HG02970 (cell line): Measurements from ENCODE around the gene RAB35.

Experiments used
- ATAC-seq: cut with Tn5 transposase; IDR thresholded peaks from one replicate; pipeline ENCODE4 v1.9.1; 2021; ENCODE audit warnings: mild to moderate bottlenecking, moderate library complexity, moderate number of reproducible peaks; ENCODE audit not compliant: unreplicated experiment, low FRiP score

The RAB35 gene

GRCh38 chr12:120116441-120116791 is at the start of gene RAB35:
Gene RAB35, minus strand, starts transcription at chr12:120116753. Its CDS starts 103 bp downstream, at chr12:120116650.
- ATAC-seq, result no peak

DNA sequence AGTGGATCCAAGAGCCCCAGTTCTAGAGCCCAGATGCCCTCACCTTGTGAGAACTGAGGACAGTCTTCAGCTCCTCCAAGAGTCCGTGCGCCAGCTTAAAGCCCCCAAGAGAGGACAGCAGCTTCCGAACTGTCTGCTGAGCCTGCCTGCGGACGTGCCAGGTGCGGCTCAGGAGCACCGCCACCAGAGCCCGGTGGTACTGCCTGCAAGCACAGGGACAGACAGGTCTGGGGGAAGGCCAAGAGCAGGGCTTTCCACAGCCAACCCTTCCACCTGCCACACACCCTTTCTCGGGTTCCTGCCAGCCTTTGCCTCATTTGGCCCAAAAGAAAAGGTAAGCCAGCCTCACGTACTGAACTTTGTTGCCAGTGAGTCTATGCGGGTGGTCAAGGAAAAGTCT is 47.7 kb upstream of the RAB35 start:
- no peak for ATAC-seq

GRCh38 chr12:120162763-120163162 is 46.2 kb upstream of the RAB35 start:
- ATAC-seq, result no peak

DNA sequence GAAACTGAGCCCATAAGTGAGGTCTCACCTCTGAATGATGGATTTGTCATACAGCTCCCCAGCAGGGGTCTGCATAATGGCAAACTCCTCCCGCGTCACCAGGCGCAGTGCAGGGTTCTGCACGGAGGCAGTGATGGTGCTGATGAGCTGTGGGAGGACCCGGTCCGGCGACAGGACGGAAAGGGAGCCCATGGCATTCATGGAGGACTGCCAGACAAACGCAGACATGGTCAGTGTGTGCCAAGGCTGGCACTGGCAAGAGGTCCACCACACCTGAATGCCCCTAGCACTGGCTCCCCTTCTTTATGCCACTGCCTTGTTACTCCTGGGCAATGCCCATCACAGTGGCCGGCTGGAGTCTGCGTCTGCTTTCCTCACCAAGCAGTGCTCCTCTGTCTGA is 45.3 kb upstream of the RAB35 start:
- ATAC-seq, result no peak

DNA sequence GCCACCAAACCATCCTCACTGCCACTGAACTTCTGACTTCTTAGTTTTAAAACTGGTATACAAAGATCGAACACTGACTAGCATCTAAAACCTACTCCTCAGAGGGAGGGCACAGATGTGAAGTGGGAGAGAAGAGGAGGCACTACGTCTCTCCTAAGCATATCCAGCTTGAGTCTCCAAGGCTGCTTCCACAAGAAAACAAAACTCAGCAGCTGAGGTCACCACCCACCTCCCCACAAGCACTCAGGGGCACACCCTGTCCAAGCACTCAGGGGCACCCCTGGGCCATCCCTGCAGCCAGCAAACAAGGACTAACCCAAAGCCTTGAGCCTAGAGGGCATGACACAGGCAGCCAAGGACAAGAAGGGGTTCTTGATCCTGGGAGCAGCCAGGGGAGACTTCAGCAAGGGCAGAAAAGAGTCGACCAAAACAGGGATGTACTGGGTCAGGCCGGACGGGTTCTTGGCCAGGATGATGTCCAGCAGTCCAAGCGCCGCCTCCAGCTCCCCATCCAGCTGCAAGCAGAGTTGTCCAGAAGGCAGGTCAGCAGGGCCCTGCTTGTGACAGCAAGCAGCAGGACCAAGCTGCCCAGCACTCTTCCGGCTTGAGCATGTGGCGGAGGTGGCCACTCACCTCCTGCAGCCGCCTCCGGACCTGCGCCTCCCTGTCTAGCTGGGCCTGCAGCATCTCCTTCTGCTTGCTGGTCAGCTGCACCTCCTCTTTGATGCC is 43.1 kb upstream of the RAB35 start:
- no peak for ATAC-seq

DNA sequence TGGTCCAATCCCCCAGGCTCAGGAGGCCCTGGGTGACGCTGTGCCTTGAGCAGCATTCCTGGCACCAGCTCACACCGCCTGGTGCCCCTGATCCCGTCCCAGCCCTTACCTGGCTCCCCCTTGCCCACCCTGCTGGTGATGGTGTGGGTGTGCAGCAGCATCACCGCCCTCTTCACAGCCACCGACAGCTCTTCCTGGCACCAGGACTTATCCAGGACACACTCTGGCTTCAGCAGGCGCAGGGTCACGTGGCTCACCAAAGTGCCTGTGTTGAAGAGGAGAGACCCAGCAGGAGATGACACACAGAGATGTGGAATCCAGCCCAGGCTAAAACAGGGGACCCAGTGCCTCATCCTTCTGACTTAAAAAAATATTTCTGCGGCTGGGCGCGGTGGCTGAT is 41.8 kb upstream of the RAB35 start:
- no peak for ATAC-seq

GRCh38 chr12:120157678-120158077 is 41.1 kb upstream of the RAB35 start:
- ATAC-seq, result no peak

DNA sequence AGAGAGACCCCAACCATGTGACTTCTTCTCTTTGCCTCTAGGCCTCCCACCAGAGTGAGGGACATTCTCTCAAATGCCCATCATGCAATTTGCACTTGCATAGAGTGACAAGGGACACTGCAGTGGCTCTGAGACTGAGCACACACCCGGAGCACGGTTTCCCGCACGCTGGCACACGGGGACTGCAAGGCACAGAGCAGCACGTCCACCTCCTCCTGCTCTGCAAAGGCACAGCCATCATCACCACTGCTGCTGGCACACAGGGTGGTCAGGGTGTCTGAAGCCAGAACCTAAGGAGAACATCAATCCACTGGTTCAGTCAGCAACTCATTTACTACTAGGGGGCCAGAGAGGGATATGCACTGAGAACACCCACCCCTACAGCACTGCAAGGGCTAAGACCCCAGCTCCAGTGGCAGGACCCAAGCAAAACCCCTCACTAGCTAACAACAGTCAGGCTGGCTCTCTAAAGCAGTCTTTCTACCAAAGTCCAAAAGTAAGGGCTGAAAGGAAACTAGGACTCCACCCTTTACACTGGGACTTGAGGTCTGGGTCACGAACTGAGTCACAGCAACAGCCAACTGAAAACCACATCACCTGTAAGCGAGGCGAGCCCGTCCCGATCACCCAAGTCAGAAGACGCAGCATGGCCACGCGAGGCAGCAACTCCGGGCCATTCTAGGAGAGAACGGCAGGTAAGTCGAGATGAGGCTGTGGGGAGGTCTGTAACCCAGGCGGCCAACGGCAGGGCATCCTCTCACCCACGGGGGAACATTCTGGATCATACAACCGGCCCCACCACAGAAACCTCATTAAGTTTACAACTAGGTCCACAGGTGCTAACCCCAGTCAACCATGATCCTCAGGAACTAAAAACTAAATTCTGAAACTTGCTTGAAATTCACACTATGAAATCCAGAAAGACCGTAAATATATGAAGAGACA is 40.0 kb upstream of the RAB35 start:
- no peak for ATAC-seq

DNA sequence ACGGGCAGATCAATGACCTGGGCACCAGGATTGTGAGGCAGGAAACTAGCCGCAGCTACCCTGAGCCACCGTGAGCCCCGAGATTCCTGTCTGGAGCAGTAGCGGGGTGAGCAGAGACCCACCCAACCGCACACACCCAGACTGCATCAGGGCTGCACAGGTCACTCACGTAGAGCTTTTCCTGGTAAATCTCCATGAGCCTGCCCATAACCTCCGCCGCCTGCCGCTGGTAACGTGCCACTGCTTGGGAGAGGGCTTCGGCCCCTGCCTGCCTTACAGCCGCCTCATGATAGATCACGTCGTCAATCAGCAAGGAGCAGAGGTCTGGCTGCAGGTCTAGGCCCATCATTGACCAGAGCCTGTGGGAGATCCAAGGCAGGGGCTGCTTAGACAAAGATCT is 38.5 kb upstream of the RAB35 start:
- no peak for ATAC-seq

DNA sequence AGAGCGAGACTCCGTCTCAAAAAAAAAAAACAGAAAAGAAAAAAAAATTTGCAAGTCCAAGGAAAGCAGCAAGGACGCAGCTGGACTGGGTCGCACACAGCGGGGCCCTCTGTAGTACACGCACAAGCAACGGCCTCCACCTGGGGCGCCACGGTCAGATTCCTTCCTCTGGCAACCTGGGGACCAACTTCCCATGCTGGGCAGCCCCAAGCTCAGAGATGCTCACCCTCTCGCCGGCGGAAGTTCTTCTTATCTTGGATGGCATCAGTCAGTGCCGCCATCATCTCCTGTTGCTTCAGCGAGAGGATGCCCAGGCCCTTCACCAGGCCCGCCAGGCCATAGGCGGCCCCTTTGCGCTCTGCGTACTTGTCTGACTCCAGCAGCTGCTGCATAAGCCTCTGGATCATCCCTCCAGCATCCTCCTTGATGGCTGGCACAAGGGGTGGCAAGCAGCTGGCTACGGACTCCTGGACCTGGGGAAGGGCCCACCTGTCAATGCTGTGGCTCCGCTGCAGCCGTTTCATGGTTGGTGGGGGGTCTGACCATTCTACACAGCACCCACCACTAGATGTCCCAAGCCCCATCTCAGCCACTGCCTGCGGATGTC is 34.5 kb upstream of the RAB35 start:
- no peak for ATAC-seq

DNA sequence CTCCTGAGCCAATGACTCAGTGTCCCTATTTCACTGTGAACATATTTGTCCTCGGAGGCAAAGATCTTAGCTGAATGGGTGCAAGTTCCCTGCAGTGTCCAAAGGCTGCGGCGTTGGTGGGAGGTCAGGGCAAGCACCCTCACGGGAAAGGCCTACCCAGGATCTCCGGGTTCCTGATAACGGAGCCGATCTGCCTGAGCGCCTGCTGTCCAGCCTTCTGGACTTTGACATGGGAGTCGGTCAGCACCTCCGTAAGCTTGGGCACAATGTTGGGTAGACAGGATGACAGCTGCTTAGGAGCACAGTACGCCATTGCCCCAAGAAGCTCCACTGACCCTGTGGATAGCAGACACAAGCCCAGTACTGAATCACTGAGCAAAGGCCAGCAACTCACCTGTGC is 31.5 kb upstream of the RAB35 start:
- no peak for ATAC-seq

DNA sequence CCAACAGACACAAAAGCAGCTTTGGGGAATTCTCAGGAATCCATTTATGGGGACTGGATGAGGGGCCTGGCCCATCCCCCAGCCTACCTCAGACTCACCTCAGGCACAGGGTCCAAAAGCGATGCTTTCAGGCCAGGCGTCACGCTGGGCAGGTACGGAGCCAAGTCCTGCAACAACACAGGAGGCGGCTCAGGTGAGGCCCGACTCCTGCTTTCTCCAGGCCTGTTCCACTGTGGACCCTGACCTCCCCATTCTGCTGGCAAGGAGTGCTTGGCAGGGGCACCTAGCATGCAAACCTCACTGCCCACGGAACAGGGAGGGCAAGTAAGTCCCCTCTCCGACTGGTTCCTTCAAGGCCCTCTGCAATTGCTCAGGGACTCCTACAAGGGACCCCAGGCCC is 28.6 kb upstream of the RAB35 start:
- ATAC-seq, result no peak

DNA sequence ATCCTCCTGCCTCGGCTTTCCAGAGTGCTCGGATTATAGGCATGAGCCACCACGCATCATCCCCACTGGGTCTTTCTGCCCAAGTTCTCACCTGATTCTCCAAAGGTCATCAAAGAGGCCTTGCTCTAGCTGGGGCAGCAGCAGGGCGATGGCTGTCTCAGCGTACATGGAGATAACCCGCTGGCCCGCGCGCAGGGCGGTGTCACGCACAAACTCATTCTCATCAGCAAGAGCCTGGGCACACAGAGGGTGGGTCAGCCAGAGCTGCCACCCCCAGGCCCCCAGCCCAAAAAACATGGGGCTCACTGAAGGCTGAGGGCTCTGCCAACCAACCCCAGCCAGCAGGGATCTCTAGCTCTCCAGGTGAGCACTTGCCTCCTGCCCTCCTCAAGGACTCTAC is 27.7 kb upstream of the RAB35 start:
- no peak for ATAC-seq

DNA sequence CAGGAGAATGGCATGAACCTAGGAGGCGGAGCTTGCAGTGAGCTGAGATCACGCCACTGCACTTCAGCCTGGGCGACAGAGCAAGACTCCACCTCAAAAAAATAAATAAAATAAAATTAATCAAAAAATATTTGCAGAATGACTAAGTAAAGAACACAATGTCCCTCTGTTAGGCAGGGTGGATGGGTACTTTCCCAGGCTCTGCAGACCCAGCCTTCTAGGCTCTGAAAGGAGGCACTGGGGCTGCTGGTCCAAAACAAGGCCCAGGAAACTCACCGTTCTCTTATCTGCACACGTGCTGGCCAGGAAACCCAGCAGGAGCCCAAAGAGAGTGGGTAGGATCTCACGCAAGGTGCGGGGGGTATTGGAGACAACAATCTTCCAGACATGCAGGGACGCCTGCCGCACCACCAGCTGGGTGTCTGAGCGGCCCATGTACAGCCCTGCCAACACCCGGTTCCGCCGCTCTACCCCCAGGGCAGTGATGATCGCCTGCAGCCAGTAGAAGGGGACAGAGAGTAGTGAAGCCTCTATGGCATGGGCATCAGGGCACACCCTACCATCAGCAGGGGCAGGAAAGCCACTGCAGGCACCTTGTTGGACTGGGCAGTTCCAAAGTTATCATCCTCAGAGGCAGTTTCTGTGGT is 25.8 kb upstream of the RAB35 start:
- no peak for ATAC-seq

DNA sequence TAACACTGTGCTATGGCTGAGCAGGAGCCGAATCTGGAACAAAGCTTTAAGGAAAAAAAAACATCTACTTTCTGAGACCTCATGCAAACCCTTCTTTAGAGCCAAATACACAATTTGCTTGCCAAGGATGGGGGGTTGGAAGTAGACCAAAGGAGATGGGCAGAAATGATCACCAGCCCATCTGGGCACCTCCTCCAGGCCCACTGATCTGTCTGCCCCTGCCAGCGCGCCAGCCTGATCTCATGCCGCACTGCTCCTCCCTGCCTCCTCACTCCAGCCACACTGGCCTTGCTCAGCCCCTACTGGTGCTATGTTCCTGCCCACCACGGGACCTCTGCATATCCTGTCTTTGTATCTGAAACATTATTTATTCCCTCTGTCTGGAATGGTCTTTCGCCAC is 24.8 kb upstream of the RAB35 start:
- ATAC-seq, result no peak

DNA sequence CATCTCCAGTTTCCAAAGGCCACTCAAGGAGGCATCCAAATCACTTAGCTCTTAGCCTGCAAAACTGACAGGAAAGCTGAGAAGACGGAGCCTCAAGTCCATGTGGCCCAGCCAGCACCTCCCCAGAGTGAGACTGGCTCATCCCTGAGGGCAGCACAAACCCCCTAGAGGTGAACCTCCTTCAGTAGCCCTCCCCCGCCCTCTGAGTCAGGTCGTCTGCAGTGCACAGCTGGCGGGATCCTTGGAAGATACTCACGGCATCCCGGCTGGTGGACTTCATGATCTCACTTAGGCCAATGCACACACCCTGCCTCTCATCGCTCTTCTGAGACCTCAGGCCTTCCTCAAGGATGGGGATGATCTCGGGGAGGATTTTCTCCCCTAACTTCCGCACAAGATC is 24.1 kb upstream of the RAB35 start:
- ATAC-seq, result no peak

GRCh38 chr12:120139958-120140357 is 23.4 kb upstream of the RAB35 start:
- no peak for ATAC-seq

DNA sequence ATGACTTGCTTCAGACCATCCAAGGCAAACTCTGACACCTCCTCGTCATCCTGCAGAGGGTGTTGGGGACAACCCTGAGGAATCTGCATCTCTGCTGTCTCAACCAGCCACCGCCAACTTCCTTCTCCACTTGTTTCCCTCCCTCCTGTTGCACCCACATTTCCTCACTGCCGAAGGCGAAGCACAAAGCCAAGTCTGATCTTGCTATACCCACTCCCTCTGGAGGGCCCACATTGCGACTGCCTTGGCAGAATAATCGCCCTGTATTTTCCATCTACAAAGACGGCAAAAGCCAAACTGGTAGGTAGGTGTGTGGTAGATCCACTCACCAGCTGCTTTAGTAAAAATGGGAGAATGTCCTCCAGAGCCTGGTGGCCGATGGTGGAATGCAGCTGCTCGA is 21.8 kb upstream of the RAB35 start:
- no peak for ATAC-seq

DNA sequence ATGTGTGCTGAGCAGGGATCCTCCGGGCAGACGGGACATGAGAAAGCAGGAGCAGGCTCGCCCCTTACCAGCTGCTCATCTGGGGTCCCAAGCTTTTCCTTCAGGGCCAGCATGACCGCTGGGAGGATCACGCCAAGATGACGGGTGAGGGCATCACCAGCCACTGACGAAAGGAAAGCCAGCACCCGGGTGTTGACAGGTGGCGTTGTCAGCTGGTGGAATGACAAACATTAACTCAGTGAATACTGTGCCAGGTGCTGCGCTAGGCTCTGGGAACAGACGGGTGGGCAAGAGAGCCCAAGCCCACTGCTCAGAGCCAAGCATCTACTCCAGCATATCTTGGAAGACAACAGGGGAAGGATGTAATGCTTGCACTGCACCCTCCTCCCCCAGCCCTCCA is 21.3 kb upstream of the RAB35 start:
- no peak for ATAC-seq

GRCh38 chr12:120136093-120136770 is 19.7 kb upstream of the RAB35 start:
- ATAC-seq, result no peak
